ENCODE measurements around the gene AP2A2. TPM values are rescaled to one million over a fixed set of nuclear protein-coding genes. Genes with fewer than 3 reads are reported as not detected.

Gene AP2A2
- total and polyA plus RNA-seq, 11 donors: 20.4 to 71.4 (median 36.5) TPM

DNA sequence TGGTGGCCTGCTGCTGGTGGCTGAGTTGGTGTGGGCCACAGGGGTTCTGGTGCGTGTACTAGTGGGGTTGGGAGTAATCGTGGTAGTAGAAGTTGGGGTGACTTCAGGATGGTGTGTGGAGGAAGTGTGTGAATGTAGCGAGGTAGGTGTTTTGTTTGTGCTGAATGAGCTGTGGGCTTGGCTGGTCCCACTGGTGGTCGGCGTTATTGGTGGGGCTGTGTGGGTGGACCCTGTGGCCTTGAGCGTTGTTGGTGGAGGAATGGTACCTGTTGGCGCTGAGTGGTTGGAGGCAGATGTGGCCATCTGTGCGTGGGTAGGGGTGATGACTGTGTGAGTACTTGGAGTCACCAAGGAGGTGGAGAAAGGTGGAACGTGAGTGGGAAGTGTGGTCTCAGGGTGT lies 92.4 kb downstream of the AP2A2 start:
- TF ChIP-seq CTCF (IDR thresholded peaks at IDR 0.05) (no peak), POLR2A (IDR thresholded peaks at IDR 0.05) (no peak)
- no peak overlapping the region for H3K27ac ChIP-seq

GRCh38 chr11:1019321-1019910 lies 93.7 kb downstream of the AP2A2 start:
- no peak for DNase-seq
- Histone ChIP-seq H3K4me3 (no peak overlapping the region), H3K36me3 (no peaks in the 10 kb centered on the region), H3K27me3 (no peaks in the 10 kb centered on the region), H3K27ac (no peak overlapping the region), H3K4me1 (no peaks in the 10 kb centered on the region), H3K9me3 (no peaks in the 10 kb centered on the region)
- TF ChIP-seq CTCF (IDR thresholded peaks at IDR 0.05) (no peak), POLR2A (IDR thresholded peaks at IDR 0.05) (no peak)
- ATAC-seq: no peak
- intact Hi-C loops (cut with DNase I): no loop called here
- 85 to 91% (median 88%) methylated on average over 17 to 21 of the region's 21 CpGs for WGBS, 4 donors

More for the DNA sequence above, 92.4 kb downstream of the AP2A2 start:
- intact Hi-C loops (cut with DNase I): no loop called here
- Histone ChIP-seq H3K4me3 (no peak overlapping the region), H3K27me3 (no peaks in the 10 kb centered on the region), H3K4me1 (no peaks in the 10 kb centered on the region), H3K9me3 (no peaks in the 10 kb centered on the region), H3K36me3 (peaks cover 0 to 8% (median 0%) of the 10 kb centered on the region in 9 donors)
- WGBS, 4 donors: 85 to 93% (median 88%) methylated on average over 9 of the region's 9 CpGs
- ATAC-seq (no peak), DNase-seq (no peak)

DNA sequence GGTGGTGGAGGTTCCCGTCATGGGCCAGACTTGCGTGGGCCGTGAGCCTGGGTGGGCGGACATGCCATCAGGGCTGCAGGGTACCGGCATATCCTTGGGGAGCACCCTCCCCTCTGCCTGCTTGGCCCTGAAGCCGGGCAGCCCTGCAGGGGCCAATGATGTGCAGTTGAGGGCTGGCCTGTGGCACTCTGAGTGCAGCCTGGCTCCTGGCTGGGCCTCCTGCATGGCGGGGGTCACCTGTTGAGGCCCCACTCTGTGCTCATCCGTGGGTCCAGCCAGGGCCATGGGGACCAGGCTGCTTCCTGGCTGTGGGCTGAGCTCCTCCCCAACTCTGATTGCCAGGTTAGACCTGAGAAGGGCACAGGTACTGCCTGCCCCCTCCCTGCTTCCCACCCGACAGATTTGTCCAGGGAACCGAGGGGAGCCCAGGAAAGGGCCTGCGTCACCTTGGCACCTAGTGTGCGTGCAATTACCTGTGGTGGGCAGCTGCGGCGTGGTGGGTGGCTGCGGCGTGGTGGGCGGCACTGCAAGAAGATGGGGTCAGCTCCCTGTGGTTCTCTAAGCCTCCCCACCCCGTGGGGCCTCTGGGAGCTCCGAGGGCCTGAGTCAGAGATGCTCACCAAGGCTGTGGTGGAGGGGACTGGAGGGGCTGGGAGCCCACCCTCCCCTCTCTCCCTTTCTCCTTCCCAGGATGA lies 94.7 kb downstream of the AP2A2 start:
- intact Hi-C loops (cut with DNase I): no loop called here
- TF ChIP-seq CTCF (IDR thresholded peaks at IDR 0.05) (no peak), POLR2A (IDR thresholded peaks at IDR 0.05) (no peak)
- Histone ChIP-seq H3K9me3 (no peaks in the 10 kb centered on the region), H3K27ac (no peak overlapping the region), H3K4me1 (no peaks in the 10 kb centered on the region), H3K4me3 (no peak overlapping the region), H3K27me3 (no peaks in the 10 kb centered on the region), H3K36me3 (no peaks in the 10 kb centered on the region)
- ATAC-seq (no peak), DNase-seq (no peak)
- 89 to 95% (median 92%) methylated on average over 8 to 19 of the region's 19 CpGs for WGBS, 4 donors

DNA sequence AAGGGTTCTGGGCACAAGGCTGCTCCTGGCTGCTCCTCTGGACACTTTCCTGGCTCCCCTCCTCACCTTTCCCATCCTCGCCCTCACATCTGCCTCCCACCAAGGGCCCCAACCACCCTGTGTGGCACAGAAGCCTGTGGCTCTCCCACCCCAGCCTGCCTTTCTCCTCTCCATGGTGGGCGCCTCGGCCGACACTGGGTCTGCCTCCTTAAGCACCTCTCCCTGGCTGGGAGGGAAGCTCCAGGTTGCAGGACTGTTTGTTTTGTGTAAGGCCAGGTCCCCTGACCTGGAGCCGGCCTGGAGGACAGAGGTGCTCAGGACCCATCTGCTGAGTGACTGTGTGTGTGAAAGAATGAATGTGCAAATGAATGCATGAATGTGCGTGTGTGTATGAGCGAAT lies 96.7 kb downstream of the AP2A2 start:
- Histone ChIP-seq H3K27me3 (no peaks in the 10 kb centered on the region), H3K27ac (no peak overlapping the region), H3K4me3 (no peak overlapping the region), H3K36me3 (no peaks in the 10 kb centered on the region), H3K4me1 (no peaks in the 10 kb centered on the region), H3K9me3 (no peaks in the 10 kb centered on the region)
- ATAC-seq: no peak
- no peak for DNase-seq
- no peak for TF ChIP-seq CTCF (IDR thresholded peaks at IDR 0.05)
- no peak for TF ChIP-seq POLR2A (IDR thresholded peaks at IDR 0.05)
- 93 to 98% (median 97%) methylated on average over 7 of the region's 7 CpGs for WGBS, 4 donors
- intact Hi-C loops (cut with DNase I): no loop called here
